GM18870 (cell line): ENCODE results near the gene SHISA6.

Source experiments
- ATAC-seq: cut with Tn5 transposase; IDR thresholded peaks from one replicate; pipeline ENCODE4 v1.9.1; 2021; ENCODE audit warnings: moderate library complexity; ENCODE audit not compliant: unreplicated experiment

The SHISA6 gene

GRCh38 chr17:11430751-11431150 lies 189.7 kb downstream of the SHISA6 start:
- no peak for ATAC-seq

- no peak for ATAC-seq
Observed at GRCh38 chr17:11438673-11439072, 197.7 kb downstream of the SHISA6 start.

GRCh38 chr17:11441004-11441403 lies 200.0 kb downstream of the SHISA6 start:
- ATAC-seq: no peak

GRCh38 chr17:11446316-11446715 lies 205.3 kb downstream of the SHISA6 start:
- no peak for ATAC-seq

GRCh38 chr17:11454096-11454495 lies 213.1 kb downstream of the SHISA6 start:
- no peak for ATAC-seq

GRCh38 chr17:11458279-11458678 lies 217.3 kb downstream of the SHISA6 start:
- ATAC-seq: no peak

GRCh38 chr17:11459861-11460331 lies 218.9 kb downstream of the SHISA6 start:
- ATAC-seq: no peak

GRCh38 chr17:11461993-11462548 lies 221.1 kb downstream of the SHISA6 start:
- ATAC-seq: no peak

GRCh38 chr17:11467639-11468038 lies 226.6 kb downstream of the SHISA6 start:
- no peak for ATAC-seq

GRCh38 chr17:11485336-11486100 lies 244.5 kb downstream of the SHISA6 start:
- no peak for ATAC-seq

GRCh38 chr17:11486101-11486867 lies 245.3 kb downstream of the SHISA6 start:
- no peak for ATAC-seq

- no peak for ATAC-seq
Observed at GRCh38 chr17:11486868-11487310, 245.9 kb downstream of the SHISA6 start.

GRCh38 chr17:11487469-11487868 lies 246.5 kb downstream of the SHISA6 start:
- no peak for ATAC-seq

- no peak for ATAC-seq
Observed at GRCh38 chr17:11488407-11488806, 247.4 kb downstream of the SHISA6 start.

- no peak for ATAC-seq
Observed at GRCh38 chr17:11490171-11490755, 249.2 kb downstream of the SHISA6 start.

GRCh38 chr17:11492511-11492910 lies 251.5 kb downstream of the SHISA6 start:
- no peak for ATAC-seq

- ATAC-seq: no peak
Observed at GRCh38 chr17:11493936-11494335, 252.9 kb downstream of the SHISA6 start.

GRCh38 chr17:11495613-11496012 lies 254.6 kb downstream of the SHISA6 start:
- ATAC-seq: no peak

- ATAC-seq: no peak
Observed at GRCh38 chr17:11499881-11500280, 258.9 kb downstream of the SHISA6 start.

GRCh38 chr17:11503308-11504035 lies 262.5 kb downstream of the SHISA6 start:
- no peak for ATAC-seq

- ATAC-seq: no peak
Observed at GRCh38 chr17:11506635-11507034, 265.6 kb downstream of the SHISA6 start.
